Naive thymus-derived CD4-positive, alpha-beta T cell (primary cell): ENCODE data around the gene NGEF. TPM values are rescaled to one million over a fixed set of nuclear protein-coding genes. Genes with fewer than 3 reads are reported as not detected.

Experiments
- ATAC-seq: fragments of 150-1000 bp; cut with Tn5 transposase; 2 replicates; pipeline ENCODE4 v1.10.0; 2021; ENCODE audit warnings: mild to moderate bottlenecking, moderate library complexity
- CTCF ChIA-PET: fragments of 350-600 bp; sonication (Branson Sonifier 250); formaldehyde crosslinking; loops from one replicate; lab custom pipeline; 2021; ENCODE audit warnings: antibody characterized with exemption; lab: Charles Lee
- POLR2A ChIA-PET: fragments of 350-600 bp; sonication (Branson Sonifier 250); formaldehyde crosslinking; loops from one replicate; lab custom pipeline; 2021; ENCODE audit warnings: antibody characterized with exemption, inconsistent platforms; lab: Charles Lee
- DNase-seq, 9 donors: peaks; one replicate each; pipeline versions ENCODE4 v3.0.0 to v3.0.0-alpha.2; 2020 to 2022; ENCODE audit warnings: mixed read lengths in 1 of 9
- H3K27ac ChIP-seq: one replicate; pipeline ENCODE4 v1.7.0; 2013; ENCODE audit warnings: mild to moderate bottlenecking, low read depth, low read length, moderate library complexity
- H3K27me3 ChIP-seq, 2 donors: one replicate each; pipeline ENCODE4 v1.7.0; 2013; ENCODE audit warnings: low read length in 2 of 2, mild to moderate bottlenecking in 2 of 2, moderate library complexity in 2 of 2; ENCODE audit not compliant: control insufficient read depth in 2 of 2, insufficient read depth in 2 of 2
- H3K36me3 ChIP-seq, 3 experiments: 1 replicate in 2 of 3; 2 replicates in 1 of 3; pipeline ENCODE4 v1.7.0; 2013; ENCODE audit warnings: low read length in 3 of 3, mild to moderate bottlenecking in 3 of 3, moderate library complexity in 1 of 3; ENCODE audit not compliant: insufficient read depth in 3 of 3, control insufficient read depth in 2 of 3
- H3K4me1 ChIP-seq, 2 donors: one replicate each; pipeline ENCODE4 v1.7.0; 2013; ENCODE audit warnings: low read length in 2 of 2, mild to moderate bottlenecking in 2 of 2, moderate library complexity in 1 of 2; ENCODE audit not compliant: control insufficient read depth in 2 of 2, insufficient read depth in 2 of 2
- H3K4me3 ChIP-seq: 2 replicates; pipeline ENCODE4 v1.7.0; 2013; ENCODE audit warnings: mild to moderate bottlenecking, low read length
- H3K9me3 ChIP-seq, 3 experiments: 1 replicate in 2 of 3; 2 replicates in 1 of 3; pipeline ENCODE4 v1.7.0; 2013; ENCODE audit warnings: low read length in 3 of 3; ENCODE audit not compliant: control insufficient read depth in 2 of 3
- H3K27ac Mint-ChIP-seq, 9 donors: one replicate each; pipeline ENCODE4 v1.8.0; 2020 to 2022; ENCODE audit warnings: mixed read lengths in 9 of 9, mild to moderate bottlenecking in 8 of 9, moderate library complexity in 5 of 9, inconsistent platforms in 2 of 9
- H3K27me3 Mint-ChIP-seq, 5 donors: one replicate each; pipeline ENCODE4 v1.8.0; 2021 to 2022; ENCODE audit warnings: mixed read lengths in 5 of 5, mild to moderate bottlenecking in 1 of 5
- H3K36me3 Mint-ChIP-seq, 5 donors: one replicate each; pipeline ENCODE4 v1.8.0; 2020 to 2022; ENCODE audit warnings: mixed read lengths in 5 of 5, mild to moderate bottlenecking in 3 of 5, inconsistent platforms in 1 of 5
- H3K4me1 Mint-ChIP-seq, 7 donors: one replicate each; pipeline ENCODE4 v1.8.0; 2020 to 2022; ENCODE audit warnings: mixed read lengths in 7 of 7, mild to moderate bottlenecking in 3 of 7, inconsistent platforms in 1 of 7
- H3K4me3 Mint-ChIP-seq, 10 donors: one replicate each; pipeline ENCODE4 v1.8.0; 2020 to 2022; ENCODE audit warnings: mild to moderate bottlenecking in 10 of 10, mixed read lengths in 10 of 10, moderate library complexity in 6 of 10, inconsistent platforms in 2 of 10
- H3K9me3 Mint-ChIP-seq, 11 donors: one replicate each; pipeline ENCODE4 v1.8.0; 2020 to 2022; ENCODE audit warnings: mixed read lengths in 11 of 11, mild to moderate bottlenecking in 4 of 11, inconsistent platforms in 1 of 11, moderate library complexity in 1 of 11
- intact Hi-C, 2 donors: fragments of 100-400 bp; cut with micrococcal nuclease; formaldehyde crosslinking; loops; one replicate each; pipeline ENCODE4 v1.15.1; 2023
- polyA plus RNA-seq, 2 donors: library from polyadenylated mRNA; unstranded; fragments of 300-500 nt; fragmentation: Illumina TruSeq; gene quantifications; one replicate each; pipeline ENCODE4 v1.2.3, GENCODE V29; 2021
- total RNA-seq, 6 experiments: library from RNA in 5 of 6; stranded (reverse) in 5 of 6; gene quantifications; 1 replicate in 5 of 6; 2 replicates in 1 of 6; pipeline ENCODE4 v1.2.3 and lab custom pipeline; 2021 to 2026

NGEF gene
- total and polyA plus RNA-seq, 7 experiments from 2014 or later, result not detected

DNA sequence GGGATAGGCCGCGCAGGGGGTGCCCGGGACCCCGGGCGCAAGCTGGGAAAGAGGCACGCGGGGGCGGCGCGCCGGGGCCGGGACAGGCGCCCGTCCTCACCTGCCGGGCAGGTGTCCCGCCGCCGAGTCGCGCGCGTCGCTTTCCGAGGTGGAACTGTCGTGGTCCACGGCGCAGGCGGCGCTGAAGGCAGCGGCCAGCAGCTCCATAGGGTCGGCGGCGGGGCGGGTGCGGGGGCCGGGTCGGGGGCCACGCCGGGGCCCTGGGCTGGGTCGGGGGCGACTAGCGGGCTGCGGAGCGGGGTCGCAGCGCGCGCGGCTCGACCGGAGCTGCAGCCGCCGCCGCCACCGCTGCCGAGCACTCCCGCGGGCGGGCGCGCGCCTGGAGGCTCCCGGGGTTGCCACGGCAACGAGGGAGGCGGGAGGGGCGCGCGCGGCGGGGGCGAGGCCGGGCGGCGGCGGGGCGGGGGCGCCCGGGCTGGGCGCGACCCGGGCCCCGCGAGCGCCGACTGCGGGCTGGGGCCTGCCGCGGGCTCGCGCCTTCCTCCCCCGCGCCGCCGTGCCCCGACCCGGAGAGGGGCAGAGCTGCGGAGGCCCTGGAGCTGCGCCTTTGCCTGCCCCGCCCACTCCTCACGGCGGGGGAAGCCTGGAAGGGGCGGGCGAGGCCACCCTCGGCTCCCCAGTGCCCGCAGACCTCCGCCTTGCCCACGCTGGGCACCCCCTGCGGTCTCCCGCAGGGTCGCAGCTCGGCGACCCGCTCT, 85.1 kb downstream of the NGEF start:
- Histone ChIP-seq H3K4me3 (no peak overlapping the region), H3K9me3 (no peaks in the 10 kb centered on the region), H3K36me3 (no peaks in the 10 kb centered on the region), H3K27ac (no peak overlapping the region), H3K27me3 (peaks cover 0 to 7% of the 10 kb centered on the region in 2 donors), H3K4me1 (no peaks in the 10 kb centered on the region)
- Mint-ChIP-seq H3K4me1 (peaks cover 0 to 23% (median 17%) of the 10 kb centered on the region in 7 donors), H3K36me3 (peaks cover 0 to 2% (median 0%) of the 10 kb centered on the region in 5 donors), H3K9me3 (peaks cover 0 to 6% (median 2%) of the 10 kb centered on the region in 11 donors), H3K4me3 (peak overlapping the region in 2 of 10 donors; percentile 8 to 84), H3K27ac (no peak overlapping the region), H3K27me3 (peaks cover 57 to 71% (median 64%) of the 10 kb centered on the region in 5 donors)
- ATAC-seq (peak; percentile 41), DNase-seq (peak in 2 of 9 donors; percentile 11 to 30)
- ChIA-PET CTCF (no interaction called here), POLR2A (no interaction called here)
- intact Hi-C loops, result no loop called here

DNA sequence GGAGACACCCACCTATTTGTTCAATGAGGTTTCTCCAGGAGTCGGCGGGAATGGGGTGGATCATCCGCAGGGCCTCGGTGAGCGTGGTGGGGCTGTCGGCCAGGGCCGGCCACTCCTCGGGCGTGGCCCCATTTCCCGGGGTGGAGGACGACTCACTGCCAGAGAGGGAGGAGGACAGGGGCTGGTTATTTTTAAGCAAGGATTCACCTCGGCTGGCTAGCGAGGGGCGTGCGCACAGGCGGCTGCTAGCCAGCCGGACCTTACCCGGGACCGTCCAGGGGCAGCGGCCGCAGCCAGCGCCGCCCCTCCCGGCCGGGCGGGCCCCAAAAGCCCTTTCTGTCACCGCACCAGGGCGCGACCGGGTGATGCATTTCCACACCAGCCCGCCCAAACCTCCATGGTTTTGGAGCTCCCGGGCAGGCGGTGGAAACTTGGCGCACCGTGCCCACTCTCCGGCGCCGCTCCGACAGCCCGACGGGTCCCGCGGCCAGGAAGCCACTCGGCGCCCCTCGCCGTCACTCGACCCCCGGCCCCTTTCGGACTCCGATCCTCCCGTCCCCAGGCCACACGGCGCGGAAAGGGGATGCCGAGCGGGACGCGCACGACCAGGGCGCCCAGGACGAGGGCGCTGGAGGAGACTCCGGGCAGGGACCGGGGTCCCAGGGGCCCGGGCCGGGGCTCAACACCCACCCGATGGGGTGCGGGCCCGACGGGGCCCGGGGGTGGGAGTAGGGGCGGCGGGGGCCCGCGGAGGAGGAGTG, 85.8 kb downstream of the NGEF start:
- CTCF ChIA-PET, result no interaction called here
- intact Hi-C loops, result no loop called here
- DNase-seq (no peak), ATAC-seq (no peak)
- no peaks in the 10 kb centered on the region for H3K36me3 ChIP-seq
- Mint-ChIP-seq H3K9me3 (peaks cover 0 to 6% (median 2%) of the 10 kb centered on the region in 11 donors), H3K4me3 (peak overlapping the region; percentile 39 to 84 (median 65)), H3K27me3 (peaks cover 57 to 67% (median 60%) of the 10 kb centered on the region in 5 donors), H3K36me3 (peaks cover 0 to 2% (median 0%) of the 10 kb centered on the region in 5 donors), H3K4me1 (peaks cover 0 to 23% (median 17%) of the 10 kb centered on the region in 7 donors), H3K27ac (peak overlapping the region in 1 of 9 donors; percentile 56)
- no peaks in the 10 kb centered on the region for H3K9me3 ChIP-seq
- no peaks in the 10 kb centered on the region for H3K4me1 ChIP-seq
- H3K27me3 ChIP-seq, result peaks cover 0 to 7% of the 10 kb centered on the region in 2 donors
- POLR2A ChIA-PET, result no interaction called here
- H3K27ac ChIP-seq, result no peak overlapping the region
- H3K4me3 ChIP-seq, result no peak overlapping the region

DNA sequence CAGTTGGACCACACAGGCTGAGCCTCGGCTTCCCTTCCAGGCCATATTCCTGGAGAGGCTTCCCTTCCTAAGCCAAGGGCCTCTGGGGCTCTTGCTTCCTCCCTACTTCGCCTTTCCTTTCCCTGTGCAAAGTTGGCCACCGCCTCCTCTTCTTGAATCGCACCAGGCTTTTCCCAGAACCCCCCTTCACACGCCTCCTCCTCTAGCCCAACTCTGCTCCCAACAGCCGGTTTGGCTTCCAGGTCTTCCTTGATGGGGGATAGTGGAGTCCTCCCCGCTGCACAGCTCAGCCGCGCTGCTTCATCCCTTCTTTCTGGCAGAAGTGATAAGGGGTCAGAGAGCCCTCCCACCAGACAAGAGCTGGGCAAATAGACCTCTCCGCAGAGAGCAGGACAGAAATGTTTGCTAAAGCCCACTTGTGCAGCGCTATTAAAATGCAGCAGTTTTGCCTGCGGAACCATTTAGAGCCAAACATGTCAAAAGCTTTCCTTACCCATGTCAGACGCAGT, 86.6 kb downstream of the NGEF start:
- Mint-ChIP-seq H3K27ac (no peak overlapping the region), H3K4me1 (peaks cover 0 to 23% (median 17%) of the 10 kb centered on the region in 7 donors), H3K36me3 (peaks cover 0 to 2% (median 0%) of the 10 kb centered on the region in 5 donors), H3K4me3 (peak overlapping the region; percentile 39 to 84 (median 65)), H3K27me3 (peaks cover 52 to 61% (median 58%) of the 10 kb centered on the region in 5 donors), H3K9me3 (peaks cover 0 to 6% (median 2%) of the 10 kb centered on the region in 11 donors)
- ATAC-seq (no peak), DNase-seq (no peak)
- Histone ChIP-seq H3K9me3 (no peaks in the 10 kb centered on the region), H3K27me3 (peaks cover 0 to 7% of the 10 kb centered on the region in 2 donors), H3K36me3 (no peaks in the 10 kb centered on the region), H3K27ac (no peak overlapping the region), H3K4me1 (no peaks in the 10 kb centered on the region), H3K4me3 (no peak overlapping the region)
- intact Hi-C loops, result no loop called here
- ChIA-PET CTCF (no interaction called here), POLR2A (no interaction called here)

DNA sequence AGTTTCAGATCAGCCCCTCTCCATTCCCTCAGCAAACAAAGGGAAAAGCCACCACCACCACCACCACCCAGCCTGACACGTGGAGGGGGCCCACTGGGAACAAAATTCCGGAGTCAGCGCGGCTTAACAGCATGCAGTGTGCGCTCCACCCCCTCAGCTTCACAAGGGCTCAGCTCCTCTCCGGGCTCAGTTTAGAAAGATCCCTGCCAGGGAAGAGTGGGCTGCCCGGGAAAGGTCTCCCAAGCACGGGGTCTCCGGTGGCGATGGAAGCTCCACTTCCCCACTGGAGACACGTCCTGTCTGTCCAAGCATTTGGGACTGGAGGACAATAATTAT, 87.3 kb downstream of the NGEF start:
- peaks cover 45 to 55% (median 53%) of the 10 kb centered on the region in 5 donors for H3K27me3 Mint-ChIP-seq

DNA sequence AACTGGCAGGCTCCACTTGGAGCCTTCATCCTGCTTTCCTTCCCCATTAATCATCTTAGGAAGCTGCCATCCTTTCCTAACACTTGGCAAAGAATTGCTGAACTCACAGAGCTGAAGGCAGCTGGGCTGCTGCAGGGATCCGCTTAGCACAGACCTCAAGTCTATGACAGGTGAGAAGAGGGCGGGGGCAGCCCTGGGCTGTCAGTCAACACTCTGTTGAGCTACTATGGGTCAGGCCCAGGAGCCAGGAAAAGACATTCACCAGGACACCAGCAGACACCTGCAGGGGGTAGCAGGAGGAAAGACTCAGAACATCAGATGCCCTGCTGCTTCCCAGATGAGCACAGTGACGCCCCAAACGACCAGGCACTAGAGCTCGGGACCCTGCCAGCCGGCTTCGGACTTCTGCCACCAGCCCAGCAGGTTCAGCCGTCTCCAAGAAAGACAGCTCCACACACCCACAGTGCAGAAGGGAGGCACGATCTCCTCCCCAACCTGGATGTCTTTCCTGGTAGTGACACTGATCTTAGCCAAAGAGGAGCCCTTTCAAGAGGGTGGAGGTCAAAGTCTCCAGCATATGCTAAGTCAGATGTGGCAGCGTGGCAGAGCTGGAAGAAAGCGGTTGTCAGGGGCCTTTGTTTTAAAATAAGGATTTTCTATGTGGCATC, 87.8 kb downstream of the NGEF start:
- Histone ChIP-seq H3K4me1 (no peaks in the 10 kb centered on the region), H3K27ac (no peak overlapping the region), H3K27me3 (peaks cover 0 to 7% of the 10 kb centered on the region in 2 donors), H3K9me3 (no peaks in the 10 kb centered on the region), H3K4me3 (no peak overlapping the region), H3K36me3 (no peaks in the 10 kb centered on the region)
- H3K36me3 Mint-ChIP-seq, result peaks cover 0 to 2% (median 0%) of the 10 kb centered on the region in 5 donors
- H3K9me3 Mint-ChIP-seq, result peaks cover 0 to 6% (median 2%) of the 10 kb centered on the region in 11 donors
- ATAC-seq (no peak), DNase-seq (no peak)
- H3K27ac Mint-ChIP-seq, result no peak overlapping the region
- CTCF ChIA-PET, result interaction anchor here (0.7 kb wide), 1 partner anchor 14 kb away, joined by 4 read pairs; no protein-coding TSS in a partner anchor
- POLR2A ChIA-PET, result no interaction called here
- H3K4me3 Mint-ChIP-seq, result peak overlapping the region in 1 of 10 donors; percentile 12
- H3K4me1 Mint-ChIP-seq, result peaks cover 0 to 23% (median 17%) of the 10 kb centered on the region in 7 donors
- H3K27me3 Mint-ChIP-seq, result peaks cover 46 to 54% (median 54%) of the 10 kb centered on the region in 5 donors
- intact Hi-C loops, result no loop called here

More for the DNA sequence above, 87.3 kb downstream of the NGEF start:
- H3K4me1 ChIP-seq, result no peaks in the 10 kb centered on the region
- H3K27ac ChIP-seq, result no peak overlapping the region
- peaks cover 0 to 6% (median 2%) of the 10 kb centered on the region in 11 donors for H3K9me3 Mint-ChIP-seq
- H3K9me3 ChIP-seq, result no peaks in the 10 kb centered on the region
- H3K27ac Mint-ChIP-seq, result no peak overlapping the region
- DNase-seq (no peak), ATAC-seq (no peak)
- peaks cover 0 to 23% (median 17%) of the 10 kb centered on the region in 7 donors for H3K4me1 Mint-ChIP-seq
- H3K36me3 ChIP-seq, result no peaks in the 10 kb centered on the region
- H3K27me3 ChIP-seq, result peaks cover 0 to 7% of the 10 kb centered on the region in 2 donors
- H3K36me3 Mint-ChIP-seq, result peaks cover 0 to 2% (median 0%) of the 10 kb centered on the region in 5 donors
- peak overlapping the region in 1 of 10 donors; percentile 84 for H3K4me3 Mint-ChIP-seq
- POLR2A ChIA-PET, result no interaction called here
- CTCF ChIA-PET, result interaction anchor here (0.7 kb wide), 1 partner anchor 13 kb away, joined by 4 read pairs; no protein-coding TSS in a partner anchor
- intact Hi-C loops, result no loop called here
- H3K4me3 ChIP-seq, result no peak overlapping the region

DNA sequence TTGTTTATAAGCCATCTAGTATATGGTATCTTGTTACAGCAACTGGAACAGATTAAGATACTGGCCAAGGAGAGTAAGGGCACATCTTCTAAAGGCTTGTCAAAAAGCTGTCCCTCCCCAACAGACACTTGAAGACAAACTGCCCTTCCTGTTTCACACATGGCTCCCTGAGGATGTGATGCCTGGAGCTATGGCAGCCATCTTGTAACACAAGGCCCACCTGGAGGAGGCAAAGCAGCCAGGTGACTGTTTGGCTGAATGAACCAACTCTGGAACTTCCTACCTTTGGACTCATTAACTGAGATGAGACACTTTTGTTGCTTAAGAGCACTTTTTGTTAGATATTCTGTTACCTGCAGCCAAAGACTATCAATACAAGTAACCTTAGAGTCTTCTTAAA, 88.6 kb downstream of the NGEF start:
- ATAC-seq (no peak), DNase-seq (no peak)
- Histone ChIP-seq H3K9me3 (no peaks in the 10 kb centered on the region), H3K27me3 (peaks cover 0 to 7% of the 10 kb centered on the region in 2 donors), H3K36me3 (no peaks in the 10 kb centered on the region), H3K27ac (no peak overlapping the region), H3K4me1 (no peaks in the 10 kb centered on the region), H3K4me3 (no peak overlapping the region)
- ChIA-PET CTCF (no interaction called here), POLR2A (no interaction called here)
- H3K4me1 Mint-ChIP-seq, result peaks cover 0 to 18% (median 11%) of the 10 kb centered on the region in 7 donors
- peaks cover 0 to 6% (median 0%) of the 10 kb centered on the region in 11 donors for H3K9me3 Mint-ChIP-seq
- H3K27ac Mint-ChIP-seq, result no peak overlapping the region
- no peak overlapping the region for H3K4me3 Mint-ChIP-seq
- peaks cover 0 to 2% (median 0%) of the 10 kb centered on the region in 5 donors for H3K36me3 Mint-ChIP-seq
- intact Hi-C loops, result no loop called here
- peaks cover 45 to 52% (median 49%) of the 10 kb centered on the region in 5 donors for H3K27me3 Mint-ChIP-seq
